GM19239 (cell line): ENCODE data around the gene DND1.
"Not testable (repeated sequence)": the region's sequence is repeated elsewhere in the genome, so short reads cannot be mapped to it uniquely, and the experiment has no call there.

Experiments
- DNase-seq: peaks from one replicate; pipeline ENCODE4 v3.0.0; 2011; ENCODE audit warnings: low spot score; ENCODE audit not compliant: insufficient read length
- FAIRE-seq: peaks from 2 replicates; lab custom pipeline; 2011; peaks lifted over from hg19 to GRCh38; lab: Jason Lieb, UNC

DND1 gene

DNA sequence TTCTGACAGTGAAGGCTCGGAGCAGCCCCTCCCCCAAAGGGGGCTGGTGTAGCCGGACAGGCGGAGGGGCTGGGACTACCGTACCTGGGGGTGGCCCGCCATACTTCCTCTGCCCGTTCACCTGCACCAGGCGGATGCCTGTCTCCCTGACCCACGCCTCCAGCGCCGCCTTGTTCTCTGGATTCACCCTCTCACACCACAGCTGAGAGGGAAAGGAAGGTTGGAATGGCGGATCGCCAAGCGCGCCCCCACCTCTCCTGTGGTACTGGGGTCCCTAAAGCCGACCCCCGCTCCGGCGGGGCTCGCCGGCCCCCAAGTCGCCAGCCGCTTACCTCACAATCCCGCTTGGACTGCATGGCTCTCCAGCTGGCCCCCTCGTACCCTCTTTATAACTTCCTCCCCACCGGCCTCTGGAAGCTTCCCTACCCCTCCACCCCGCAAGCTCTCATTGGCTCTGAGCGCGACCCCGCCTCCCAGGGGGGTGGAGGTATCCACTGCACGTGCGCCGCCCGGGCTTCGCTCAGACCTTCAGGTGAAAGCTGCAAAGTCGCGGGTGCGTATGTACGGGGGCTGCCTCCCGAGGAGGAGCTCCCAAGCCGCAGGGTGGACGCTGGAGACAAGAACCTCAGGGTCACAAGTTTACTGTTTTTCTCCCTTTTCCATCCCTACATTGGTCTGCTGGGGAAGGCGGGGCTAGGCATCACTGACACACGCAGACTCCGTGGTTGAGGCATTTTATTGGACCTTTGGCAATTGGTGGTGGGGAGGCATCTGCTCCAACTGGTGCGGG lies at the start of gene DND1:
DND1 (minus strand) TSS at position 390 of the 790 bp plus-strand sequence; CDS start at position 356, 34 bp downstream.
- no peak for FAIRE-seq
- DNase-seq: no peak

DNA sequence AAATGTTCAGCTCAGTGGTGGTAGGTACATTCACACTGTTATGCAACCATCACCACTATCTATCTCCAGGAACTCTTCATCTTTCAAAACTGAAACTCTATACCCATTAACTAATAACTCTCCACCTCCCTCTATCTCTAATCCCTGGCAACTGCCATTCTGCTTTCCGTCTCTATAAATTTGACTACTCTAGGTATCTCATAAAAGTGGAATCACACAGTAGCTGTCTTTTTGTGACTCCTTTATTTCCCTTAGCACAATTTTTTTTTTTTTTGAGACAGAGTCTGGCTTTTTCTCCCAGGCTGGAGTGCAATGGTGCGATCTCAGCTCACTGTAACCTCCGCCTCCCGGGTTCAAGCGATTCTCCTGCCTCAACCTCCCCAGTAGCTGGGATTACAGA lies 48.0 kb upstream of the DND1 start:
- not testable (repeated sequence) for FAIRE-seq, DNase-seq

DNA sequence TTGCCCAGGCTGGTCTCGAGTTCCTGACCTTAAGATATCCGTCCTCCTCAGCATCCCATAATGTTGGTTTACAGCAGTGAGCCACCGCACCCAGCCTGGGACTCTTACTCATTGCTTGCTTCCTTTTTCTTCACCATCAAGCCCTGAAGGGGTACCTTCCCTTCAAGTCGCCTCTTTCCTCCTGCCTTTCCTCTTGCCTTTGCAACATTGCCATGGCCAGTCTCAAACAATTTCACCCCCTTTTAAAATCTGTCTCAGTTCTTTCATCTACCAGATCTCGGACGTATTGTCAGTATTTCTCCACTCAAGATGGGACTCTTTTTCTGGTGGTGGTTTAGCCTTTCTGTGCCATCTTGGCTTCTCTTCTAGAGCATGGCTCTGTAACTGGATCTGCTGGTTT lies 47.4 kb upstream of the DND1 start:
- DNase-seq, FAIRE-seq: not testable (repeated sequence)

DNA sequence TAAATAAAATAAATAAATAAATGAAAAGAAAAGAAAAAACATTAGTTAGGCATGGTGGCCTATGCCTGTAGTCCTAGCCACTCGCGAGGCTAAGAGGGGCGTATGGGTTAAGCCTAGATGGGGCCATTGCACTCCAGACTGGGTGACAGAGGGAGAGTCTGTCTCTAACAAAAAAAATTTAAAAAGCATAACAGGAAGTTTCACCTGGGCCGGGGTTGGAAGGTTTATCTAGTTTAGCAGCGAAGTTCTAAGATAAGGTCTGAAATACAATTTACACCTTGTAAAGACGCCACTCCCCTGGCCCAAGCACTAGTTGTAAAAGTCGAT lies 44.9 kb upstream of the DND1 start:
- FAIRE-seq (no peak), DNase-seq (no peak)

DNA sequence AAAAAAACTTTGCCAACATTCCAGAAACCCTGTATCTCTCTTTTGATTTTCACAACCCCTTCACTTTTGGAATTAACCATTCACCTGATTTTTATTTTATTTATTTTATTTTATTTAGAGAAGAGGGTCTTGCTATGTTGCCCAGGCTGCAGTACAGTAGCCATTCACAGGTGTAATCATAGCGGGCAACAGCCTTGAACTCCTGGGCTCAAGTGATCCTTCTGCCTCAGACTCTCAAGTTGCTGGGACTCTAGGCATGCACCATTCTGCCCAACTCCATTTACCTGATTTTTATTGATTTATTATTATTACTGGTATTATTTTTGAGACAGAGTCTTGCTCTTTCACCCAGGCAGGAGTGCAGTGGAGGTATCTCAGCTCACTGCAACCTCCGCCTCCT lies 42.9 kb upstream of the DND1 start:
- DNase-seq: not testable (repeated sequence)

DNA sequence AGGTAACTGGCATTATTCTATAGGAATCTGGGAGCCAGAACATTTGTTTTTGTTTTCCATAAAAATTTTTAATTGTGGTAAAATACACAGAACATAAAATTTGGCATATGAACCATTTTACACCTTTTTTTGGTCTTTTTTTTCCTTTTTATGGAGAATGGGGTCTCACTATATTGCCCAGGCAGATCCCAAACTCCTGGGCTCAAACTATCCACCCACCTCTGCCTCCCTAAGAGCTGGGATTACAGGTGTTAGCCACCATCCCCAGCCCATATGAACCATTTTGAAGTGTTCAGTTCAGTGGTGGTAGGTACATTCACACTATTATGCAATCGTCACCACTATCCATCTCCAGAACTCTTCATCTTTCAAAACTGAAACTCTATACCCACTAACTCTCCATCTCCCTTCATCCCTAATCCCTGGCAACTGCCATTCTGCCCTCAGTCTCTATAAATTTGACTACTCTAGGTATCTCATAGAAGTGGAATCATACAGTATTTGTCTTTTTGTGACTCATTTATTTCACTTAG lies 40.3 kb upstream of the DND1 start:
- no peak for FAIRE-seq

More for the DNA sequence above, 42.9 kb upstream of the DND1 start:
- not testable (repeated sequence) for FAIRE-seq

DNA sequence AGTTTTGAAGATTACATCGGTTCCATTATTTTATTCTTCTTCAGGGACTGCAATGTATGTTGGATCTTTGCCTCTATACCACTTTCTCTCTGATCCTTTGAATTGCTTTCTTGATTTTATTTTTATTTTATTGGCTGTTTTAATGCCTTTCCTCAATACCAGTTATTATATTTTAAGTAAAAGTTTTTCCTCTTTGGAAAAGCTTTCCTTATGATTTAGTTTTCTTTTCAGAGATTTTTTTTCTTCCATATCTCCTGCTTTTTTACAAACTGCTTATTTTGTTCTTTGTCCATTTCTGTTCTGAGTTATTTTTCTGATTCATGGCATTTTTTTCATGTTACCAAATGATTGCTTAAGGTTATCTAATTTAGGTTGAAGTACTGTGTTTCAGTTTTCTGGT lies 38.4 kb upstream of the DND1 start:
- FAIRE-seq: no peak
- no peak for DNase-seq

More for the DNA sequence above, 40.3 kb upstream of the DND1 start:
- DNase-seq: no peak

DNA sequence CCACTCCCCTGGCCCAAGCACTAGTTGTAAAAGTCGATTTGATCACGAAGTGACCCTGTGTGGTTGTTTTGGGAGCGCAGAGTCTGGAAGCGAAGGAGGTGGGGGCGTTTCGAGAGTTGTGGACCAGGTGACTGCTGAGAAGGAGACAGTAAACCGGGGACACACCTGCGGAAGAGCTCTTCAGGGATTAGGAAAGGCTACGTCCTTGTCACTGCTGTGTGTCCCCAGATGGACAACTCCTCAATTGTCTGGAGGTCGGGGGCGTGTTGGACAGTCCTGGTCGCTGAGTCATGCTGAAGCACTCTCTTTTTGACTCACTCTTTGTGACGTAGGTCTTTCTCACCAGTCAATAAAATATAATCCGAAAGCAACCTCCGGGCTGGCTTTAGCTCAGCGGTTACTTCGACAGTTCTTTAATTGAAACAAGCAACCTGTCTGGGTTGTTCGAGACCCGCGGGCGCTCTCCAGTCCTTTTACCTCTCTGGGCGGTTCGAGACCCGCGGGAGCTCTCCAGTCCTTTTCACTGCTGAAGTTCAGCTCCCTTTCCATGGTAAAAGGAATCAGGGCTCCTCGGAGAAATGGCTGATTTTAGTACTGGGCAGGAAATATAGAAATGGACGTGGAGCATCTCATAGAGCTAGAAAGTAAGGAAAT lies 37.6 kb upstream of the DND1 start:
- FAIRE-seq: peak; percentile 98
- DNase-seq: peak; percentile 56

DNA sequence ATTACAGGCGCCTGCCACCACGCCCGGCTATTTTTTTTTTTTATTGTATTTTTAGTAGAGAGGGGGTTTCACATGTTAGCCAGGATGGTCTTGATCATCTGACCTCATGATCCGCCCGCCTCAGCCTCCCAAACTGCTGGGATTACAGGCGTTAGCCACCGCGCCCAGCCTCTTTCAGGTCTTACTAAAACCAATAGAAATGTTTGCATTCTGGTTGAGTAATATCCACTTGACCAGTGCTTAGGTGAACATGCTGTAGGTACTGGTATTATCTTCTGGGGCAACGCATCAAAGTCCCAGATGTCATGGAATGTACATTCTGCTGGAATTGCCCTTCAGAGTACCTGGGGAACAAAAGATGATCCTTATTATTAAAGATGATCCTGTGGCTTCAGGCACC lies 35.4 kb upstream of the DND1 start:
- not testable (repeated sequence) for DNase-seq, FAIRE-seq

DNA sequence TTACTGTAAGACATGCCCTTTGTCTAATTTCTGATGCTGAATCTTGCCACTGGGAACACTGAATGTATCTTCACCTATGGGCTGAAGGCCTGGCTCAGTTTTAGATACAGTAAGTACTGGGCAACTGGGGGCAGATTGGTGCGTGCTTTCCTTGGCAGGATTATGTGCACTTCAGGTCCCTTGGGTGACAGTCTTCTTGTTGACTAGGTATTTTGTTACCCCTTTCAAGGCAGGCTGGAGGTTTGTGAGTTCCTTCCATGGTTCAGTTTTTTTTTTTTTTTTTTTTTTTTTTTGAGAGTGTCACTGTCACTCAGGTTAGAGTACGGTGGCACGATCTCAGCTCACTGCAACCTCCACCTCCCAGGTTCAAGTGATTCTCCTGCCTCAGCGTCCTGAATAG lies 34.4 kb upstream of the DND1 start:
- FAIRE-seq (no peak), DNase-seq (no peak)

DNA sequence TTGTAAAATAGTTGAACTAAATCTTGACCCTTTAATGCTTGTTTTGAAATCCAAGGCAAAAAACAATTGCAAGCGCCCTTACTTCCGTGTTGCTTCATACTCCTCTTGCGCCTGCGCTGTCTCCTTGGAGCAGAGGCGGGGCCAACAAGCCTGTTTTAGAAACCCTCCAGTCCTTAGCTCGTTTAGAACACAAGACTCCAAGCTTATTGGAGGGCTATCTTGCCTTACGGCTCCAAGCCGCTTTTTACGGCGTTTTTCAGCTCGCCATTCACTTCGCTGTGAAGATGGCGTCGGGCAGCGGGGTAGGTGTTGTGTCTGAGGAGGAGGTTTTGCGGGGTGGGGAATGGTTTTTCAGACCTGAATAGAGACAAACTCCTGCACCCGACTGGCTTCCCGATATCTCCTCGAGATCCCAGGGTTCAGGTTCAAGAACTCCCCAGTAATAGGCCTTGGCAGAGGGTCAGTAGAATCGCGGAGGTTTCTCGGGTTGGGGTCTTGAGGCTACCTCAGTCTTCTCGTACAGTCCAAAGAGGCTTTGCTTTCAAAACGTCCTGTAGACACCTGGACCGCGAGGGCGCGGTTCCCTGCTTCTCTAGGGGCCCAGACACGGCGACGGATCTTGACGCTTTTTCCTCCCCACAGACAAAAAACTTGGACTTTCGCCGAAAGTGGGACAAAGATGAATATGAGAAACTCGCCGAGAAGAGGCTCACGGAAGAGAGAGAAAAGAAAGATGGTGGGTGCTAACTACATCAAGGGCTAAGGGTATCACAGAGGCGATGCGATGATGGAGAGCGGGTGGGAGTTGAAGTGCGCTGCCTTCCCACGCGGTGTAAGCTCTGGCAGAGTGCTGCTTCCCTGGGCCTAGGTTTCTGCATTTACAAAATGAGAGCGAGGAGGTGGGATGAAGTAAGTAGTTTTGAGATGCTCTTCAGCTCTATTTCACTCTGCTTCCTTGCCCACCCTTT lies 27.1 kb upstream of the DND1 start, which contains the start of gene ZMAT2:
ZMAT2 (plus strand) TSS at position 271 of the 968 bp plus-strand sequence; CDS start at position 285, 14 bp downstream.
- FAIRE-seq (peak; percentile 100), DNase-seq (peak; percentile 73)

DNA sequence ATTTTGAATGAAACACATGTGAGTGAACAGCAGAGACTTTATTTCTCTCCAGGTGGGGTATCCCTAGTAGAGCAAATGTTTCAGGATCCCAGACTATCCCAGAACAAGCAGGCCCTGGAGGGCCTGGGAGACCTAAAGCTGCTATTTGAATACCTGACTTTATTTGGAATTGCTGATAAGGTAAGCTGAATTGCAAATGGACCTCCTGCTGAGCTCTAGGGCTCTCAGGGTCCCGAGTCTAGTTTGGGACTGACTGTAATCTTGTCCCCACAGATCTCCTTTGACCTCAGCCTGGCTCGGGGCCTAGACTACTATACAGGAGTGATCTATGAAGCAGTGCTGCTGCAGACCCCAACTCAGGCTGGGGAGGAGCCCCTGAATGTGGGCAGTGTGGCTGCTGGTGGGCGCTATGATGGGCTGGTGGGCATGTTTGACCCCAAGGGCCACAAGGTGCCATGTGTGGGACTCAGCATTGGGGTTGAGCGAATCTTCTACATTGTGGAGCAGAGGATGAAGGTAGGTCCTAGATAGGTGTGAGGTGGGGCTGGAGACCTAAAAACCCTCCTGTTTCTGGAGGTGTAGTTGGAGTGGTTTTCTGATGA lies 23.6 kb upstream of the DND1 start:
- no peak for FAIRE-seq
- DNase-seq: no peak

DNA sequence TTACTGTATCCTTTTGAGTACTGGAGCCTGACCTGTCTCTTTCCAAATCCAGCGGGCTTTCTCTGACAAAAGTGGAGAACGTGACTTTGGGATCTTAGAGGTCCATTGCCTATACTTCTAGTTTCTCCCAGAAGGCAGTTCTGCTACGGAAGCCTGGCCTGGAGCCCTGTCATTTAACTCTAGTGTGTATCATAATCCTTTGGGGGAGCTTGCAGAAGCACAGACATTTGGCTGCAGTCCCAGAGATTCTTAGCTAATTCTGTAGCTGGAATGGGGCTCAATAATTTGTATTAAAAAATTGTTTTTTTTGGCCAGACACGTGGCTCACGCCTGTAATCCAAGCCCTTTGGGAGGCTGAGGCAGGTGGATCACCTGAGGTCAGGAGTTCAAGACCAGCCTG lies 20.9 kb upstream of the DND1 start:
- DNase-seq: no peak
- no peak for FAIRE-seq

DNA sequence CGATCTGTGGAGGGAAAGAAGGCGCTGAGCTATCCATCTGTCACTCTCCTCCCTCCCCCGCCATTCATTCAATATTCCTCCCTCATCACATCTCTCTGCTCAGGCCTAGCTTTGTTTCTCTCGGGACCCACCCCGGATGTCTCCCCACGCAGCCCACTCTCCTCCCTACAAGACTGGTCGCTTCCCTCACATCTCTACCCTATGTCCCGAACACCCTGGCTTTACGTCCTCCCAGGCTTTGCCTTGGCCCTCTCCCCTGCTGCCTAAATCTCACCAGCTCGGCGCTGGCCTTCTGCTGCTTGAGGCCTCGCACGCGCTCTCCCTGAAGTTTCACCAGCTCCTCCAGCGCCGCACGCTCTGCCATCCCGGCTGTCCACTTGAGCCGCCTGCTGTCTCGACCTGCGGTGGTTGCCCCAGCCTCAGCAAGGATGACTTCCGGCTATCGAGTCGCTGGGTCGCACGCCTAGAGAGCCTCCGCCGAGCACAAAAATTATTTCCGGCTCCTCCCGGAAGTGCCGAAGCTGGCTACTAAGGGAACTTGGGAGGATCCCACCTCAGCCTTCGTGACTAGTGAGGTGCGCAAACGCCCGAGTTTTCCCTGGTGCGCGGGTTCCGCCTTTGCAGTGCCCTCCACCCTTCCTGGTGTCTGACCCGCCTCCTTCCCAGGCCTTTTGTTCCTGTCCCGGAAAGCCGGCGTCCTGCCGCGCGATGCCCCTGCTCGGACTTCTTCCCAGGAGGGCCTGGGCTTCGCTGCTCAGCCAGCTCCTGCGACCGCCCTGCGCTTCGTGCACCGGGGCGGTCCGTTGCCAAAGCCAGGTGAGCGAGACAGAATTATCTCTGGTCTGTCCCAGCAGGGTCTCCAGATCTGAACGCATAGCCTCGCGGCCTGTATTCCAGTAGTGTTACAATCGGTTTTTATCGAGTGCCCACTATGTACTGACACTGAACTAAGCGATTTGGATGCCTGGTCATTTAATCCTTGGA lies 17.9 kb upstream of the DND1 start, which contains the start of the genes HARS1 and HARS2:
HARS1 (minus strand) TSS at position 430 of the 984 bp plus-strand sequence; CDS start at position 364, 66 bp downstream.
HARS2 (plus strand) TSS at position 515 of the 984 bp plus-strand sequence; CDS start at position 709, 194 bp downstream.
- FAIRE-seq (peak; percentile 83), DNase-seq (peak; percentile 85)

DNA sequence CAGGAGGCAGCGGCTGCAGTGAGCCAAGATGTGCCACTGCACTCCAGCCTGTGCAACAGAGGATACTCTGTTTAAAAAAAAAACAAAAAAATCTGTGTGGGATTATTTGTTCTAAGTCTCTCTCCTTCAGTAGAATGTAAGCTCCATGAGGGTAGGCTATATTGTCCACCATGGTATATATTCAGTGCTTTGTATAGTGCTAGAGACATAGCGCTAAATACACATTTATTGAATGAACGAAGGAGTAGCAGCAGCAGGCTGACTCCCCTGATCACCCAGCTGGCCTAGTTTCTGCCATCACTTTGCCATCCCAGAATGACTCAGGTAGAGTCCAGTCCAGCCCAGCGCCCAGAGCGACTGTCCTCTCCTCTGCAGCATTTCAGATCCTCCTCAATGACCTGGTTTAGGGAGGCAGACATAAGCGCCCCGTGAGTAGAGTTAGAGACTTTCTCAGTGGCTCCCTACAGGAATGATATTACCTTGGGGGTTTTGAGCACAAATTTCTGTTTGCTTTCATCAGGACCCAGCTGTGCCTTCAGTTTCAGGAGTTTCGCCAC lies 17.1 kb upstream of the DND1 start:
- no peak for FAIRE-seq
- DNase-seq: no peak

DNA sequence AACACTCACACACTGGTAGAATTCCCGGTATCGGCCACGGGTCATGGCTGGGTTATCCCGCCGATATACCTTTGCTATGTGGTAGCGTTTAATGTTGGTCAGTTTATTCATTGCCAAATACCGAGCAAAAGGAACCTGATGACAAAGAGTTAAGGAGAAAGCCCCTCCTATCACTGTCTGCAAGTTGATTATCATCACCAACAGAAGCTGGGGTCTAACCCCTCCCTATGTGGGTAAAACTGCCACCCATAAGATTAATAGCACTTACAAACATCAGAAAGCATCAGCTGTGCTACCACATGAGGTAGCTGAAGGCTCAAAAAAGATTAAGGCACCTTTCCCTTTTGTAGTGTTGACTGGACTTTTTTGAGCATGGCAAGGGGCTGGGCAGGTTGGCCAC lies 5.6 kb upstream of the DND1 start:
- DNase-seq: no peak
- no peak for FAIRE-seq

DNA sequence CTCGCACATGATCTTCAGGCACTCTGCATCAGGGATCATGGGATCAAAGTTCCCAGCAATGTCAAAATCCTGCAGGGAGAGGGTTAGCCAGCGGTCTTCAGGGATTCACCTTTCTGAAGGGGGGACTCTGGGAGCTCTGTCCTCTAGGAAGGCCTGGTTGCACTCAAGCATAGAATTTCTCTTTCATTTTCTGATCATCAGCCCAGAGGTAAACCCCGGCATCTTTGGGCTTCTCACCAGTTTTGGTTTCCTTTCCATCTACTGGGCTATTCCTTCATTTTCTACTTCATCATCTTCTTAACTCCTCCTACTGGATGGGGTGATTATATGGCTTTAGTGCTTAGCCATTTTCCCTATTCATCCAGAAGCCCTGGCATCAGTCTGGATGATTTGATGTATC lies 4.6 kb upstream of the DND1 start:
- peak; percentile 68 for FAIRE-seq

DNA sequence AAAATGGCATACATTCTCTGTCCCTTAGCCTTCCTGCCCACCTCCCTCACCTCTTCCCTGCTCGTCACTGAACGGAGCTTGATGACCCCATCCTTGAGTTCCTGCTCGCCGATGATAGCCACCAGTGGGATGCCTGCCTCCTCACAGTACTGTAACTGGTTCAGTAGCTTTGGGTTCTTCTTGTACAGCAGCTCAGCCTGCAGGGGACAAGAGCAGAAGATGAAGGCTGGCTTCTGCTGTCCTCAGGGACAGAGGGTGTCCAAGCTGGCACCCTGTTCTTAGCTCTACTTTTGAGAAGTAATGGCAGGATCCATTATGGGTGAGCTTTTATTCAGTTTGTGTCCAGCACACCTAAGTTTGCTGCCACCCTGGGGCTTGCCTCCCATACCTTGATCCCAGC lies 1.3 kb upstream of the DND1 start:
- no peak for DNase-seq
- FAIRE-seq: no peak

More for the DNA sequence above, 4.6 kb upstream of the DND1 start:
- DNase-seq: peak; percentile 54
